Measurements from ENCODE around the gene SPAG4. TPM values are rescaled to one million over a fixed set of nuclear protein-coding genes. Genes with fewer than 3 reads are reported as not detected.
A peak's percentile ranks its signal among the peaks of the same experiment; 100 is the strongest.

SPAG4 gene
- total RNA-seq, 1 experiment from 2014 or later, result 14.1 TPM

- Histone ChIP-seq H3K4me1 (replicated peaks; ENCODE audit: insufficient read depth) (peaks cover 33% of the 10 kb centered on the region), H3K27ac (no peak overlapping the region), H3K9me2 (ENCODE audit: insufficient read depth) (no peaks in the 10 kb centered on the region), H3K36me3 (ENCODE audit: low read depth) (no peaks in the 10 kb centered on the region), H2AFZ (no peak overlapping the region), H3K27me3 (ENCODE audit: insufficient read depth, low read depth) (no peaks in the 10 kb centered on the region), H3K4me2 (no peak overlapping the region), H3K79me2 (ENCODE audit: low read depth) (peaks cover 7% of the 10 kb centered on the region), H3K4me3 (no peak overlapping the region), H4K20me1 (ENCODE audit: insufficient read depth) (no peaks in the 10 kb centered on the region), H3K9me3 (ENCODE audit: insufficient read depth, low read depth) (no peaks in the 10 kb centered on the region), H3F3A (ENCODE audit: insufficient read depth, low read depth) (peaks cover 23% of the 10 kb centered on the region)
- no peak for DNase-seq
- TF ChIP-seq EZH2 (IDR thresholded peaks at IDR 0.05; ENCODE audit: low read depth) (no peak), CTCF (conservative IDR thresholded peaks at IDR 0.05) (no peak)
- ChIA-PET POLR2A (ENCODE audit: unreplicated experiment) (no interaction called here), CTCF (interaction anchor here (0.9 kb wide), 1 partner anchor 144 kb away, joined by 3 read pairs; no protein-coding TSS in a partner anchor)
- BruUV-seq (replicated peaks), result no TSS peak
- intact Hi-C loops (cut with micrococcal nuclease; ENCODE audit: unreplicated experiment), result no loop called here
Observed at GRCh38 chr20:35611482-35611881, 4.1 kb upstream of the SPAG4 start.

- Histone ChIP-seq H3K27ac (peak overlapping the region; percentile 73), H2AFZ (peak overlapping the region; percentile 75), H4K20me1 (ENCODE audit: insufficient read depth) (no peaks in the 10 kb centered on the region), H3K36me3 (ENCODE audit: low read depth) (no peaks in the 10 kb centered on the region), H3K9me2 (ENCODE audit: insufficient read depth) (no peaks in the 10 kb centered on the region), H3K27me3 (ENCODE audit: insufficient read depth, low read depth) (no peaks in the 10 kb centered on the region), H3K9me3 (ENCODE audit: insufficient read depth, low read depth) (no peaks in the 10 kb centered on the region), H3K4me2 (peak overlapping the region; percentile 100), H3K79me2 (ENCODE audit: low read depth) (peaks cover 11% of the 10 kb centered on the region), H3K4me1 (replicated peaks; ENCODE audit: insufficient read depth) (peaks cover 22% of the 10 kb centered on the region), H3K4me3 (peak overlapping the region; percentile 61), H3F3A (ENCODE audit: insufficient read depth, low read depth) (peaks cover 49% of the 10 kb centered on the region)
- ChIA-PET CTCF (interaction anchor here (0.6 to 1.1 kb wide), 6 partner anchors 9 to 531 kb away, joined by 3 to 8 read pairs (median 4); no protein-coding TSS in a partner anchor), POLR2A (ENCODE audit: unreplicated experiment) (interaction anchor here (0.5 to 1.0 kb wide), 11 partner anchors 10 to 789 kb away, joined by 3 to 31 read pairs (median 4); no protein-coding TSS in a partner anchor)
- TF ChIP-seq CTCF (conservative IDR thresholded peaks at IDR 0.05) (no peak), EZH2 (IDR thresholded peaks at IDR 0.05; ENCODE audit: low read depth) (no peak)
- intact Hi-C loops (cut with micrococcal nuclease; ENCODE audit: unreplicated experiment), result loop anchor here (1.0 to 5.0 kb wide), 7 partner anchors 40 to 164 kb away; partner anchors contain the start of genes NFS1 and ROMO1
- BruUV-seq (replicated peaks), result TSS peak; percentile 67
- DNase-seq, result peak; percentile 93 to 97
Observed at GRCh38 chr20:35616465-35617396, 1.1 kb downstream of the SPAG4 start.

GRCh38 chr20:35617397-35618262 lies 2.0 kb downstream of the SPAG4 start:
- peak overlapping the region; percentile 100 for H3K4me2 ChIP-seq
- CTCF ChIA-PET, result interaction anchor here (1.0 to 1.1 kb wide), 2 partner anchors 10 to 43 kb away, joined by 3 to 4 read pairs; no protein-coding TSS in a partner anchor
- intact Hi-C loops (cut with micrococcal nuclease; ENCODE audit: unreplicated experiment), result loop anchor here (2.0 to 5.0 kb wide), 4 partner anchors 45 to 165 kb away; partner anchors contain the start of genes NFS1 and ROMO1

More at GRCh38 chr20:35617397-35618262, 2.0 kb downstream of the SPAG4 start:
- peaks cover 53% of the 10 kb centered on the region for H3F3A ChIP-seq (ENCODE audit: insufficient read depth, low read depth)
- peak overlapping the region; percentile 73 for H3K27ac ChIP-seq
- H4K20me1 ChIP-seq (ENCODE audit: insufficient read depth), result no peaks in the 10 kb centered on the region
- no peak for TF ChIP-seq EZH2 (IDR thresholded peaks at IDR 0.05; ENCODE audit: low read depth)
- no peak; the same call in 1 of the 2 replicates for TF ChIP-seq CTCF (conservative IDR thresholded peaks at IDR 0.05)
- peaks cover 22% of the 10 kb centered on the region for H3K4me1 ChIP-seq (replicated peaks; ENCODE audit: insufficient read depth)
- no peaks in the 10 kb centered on the region for H3K9me3 ChIP-seq (ENCODE audit: insufficient read depth, low read depth)
- peak overlapping the region; percentile 61 for H3K4me3 ChIP-seq
- H3K9me2 ChIP-seq (ENCODE audit: insufficient read depth), result no peaks in the 10 kb centered on the region
- POLR2A ChIA-PET (ENCODE audit: unreplicated experiment), result interaction anchor here (0.5 to 1.0 kb wide), 9 partner anchors 8 to 788 kb away, joined by 3 to 31 read pairs (median 4); no protein-coding TSS in a partner anchor
- peaks cover 11% of the 10 kb centered on the region for H3K79me2 ChIP-seq (ENCODE audit: low read depth)
- H2AFZ ChIP-seq, result peak overlapping the region; percentile 75; the same call in 1 of the 2 replicates
- H3K36me3 ChIP-seq (ENCODE audit: low read depth), result no peaks in the 10 kb centered on the region
- no peaks in the 10 kb centered on the region for H3K27me3 ChIP-seq (ENCODE audit: insufficient read depth, low read depth)
- no TSS peak for BruUV-seq (replicated peaks)
- peak; percentile 76 to 79 for DNase-seq

Measured in PC-9 (cell line).